Suprapubic skin (tissue), 4 donors: Measurements from ENCODE around the gene TECPR1. TPM values are rescaled to one million over a fixed set of nuclear protein-coding genes. Genes with fewer than 3 reads are reported as not detected.

Experiments used
- DNase-seq, 2 donors: peaks; one replicate each; pipeline ENCODE4 v3.0.0-alpha.2; 2019; ENCODE audit warnings: low spot score in 2 of 2
- H3K27ac ChIP-seq: fragments of 200-600 bp; sonication (generic); one replicate; pipeline ENCODE4 v1.5.1; 2019
- H3K27me3 ChIP-seq: fragments of 200-600 bp; sonication (generic); one replicate; pipeline ENCODE4 v1.5.1; 2019
- H3K36me3 ChIP-seq: fragments of 200-600 bp; sonication (generic); one replicate; pipeline ENCODE4 v1.5.1; 2019
- H3K4me1 ChIP-seq: fragments of 200-600 bp; sonication (generic); one replicate; pipeline ENCODE4 v1.5.1; 2019
- H3K4me3 ChIP-seq: fragments of 200-600 bp; sonication (generic); one replicate; pipeline ENCODE4 v1.5.1; 2019; ENCODE audit warnings: mild to moderate bottlenecking
- H3K9me3 ChIP-seq: fragments of 200-600 bp; sonication (generic); one replicate; pipeline ENCODE4 v1.5.1; 2019
- CTCF ChIP-seq, 2 donors: fragments of 200-600 bp in 1 of 2; fragments of 450-650 bp in 1 of 2; sonication (generic) in 1 of 2; IDR thresholded peaks; one replicate each; pipeline ENCODE4 v1.5.1; 2016 to 2019; ENCODE audit warnings: antibody characterized with exemption in 2 of 2, mild to moderate bottlenecking in 1 of 2, moderate library complexity in 1 of 2
- POLR2A ChIP-seq, 2 donors: fragments of 450-650 bp; IDR thresholded peaks; one replicate each; pipeline ENCODE4 v1.6.1; 2017; ENCODE audit warnings: antibody characterized with exemption in 2 of 2, mild to moderate bottlenecking in 2 of 2, moderate library complexity in 2 of 2
- POLR2AphosphoS5 ChIP-seq, 3 donors: sonication (generic); formaldehyde crosslinking; IDR thresholded peaks; one replicate each; pipeline ENCODE4 v1.6.1; 2017; ENCODE audit warnings: antibody characterized with exemption in 3 of 3
- WGBS: methylation state at CpG from one replicate; pipeline ENCODE4 v1.1.5; 2018; 5-methylcytosine and 5-hydroxymethylcytosine counted together
- total RNA-seq, 4 donors: library from RNA; depleted of rRNA; stranded (reverse); fragments of >200 nt; gene quantifications; one replicate each; pipeline ENCODE4 v1.1.0, GENCODE V29; 2016

The TECPR1 gene
- total RNA-seq, 4 donors from 2014 or later = 15.3 to 20.9 (median 16.5) TPM

GRCh38 chr7:98165827-98166667 lies 86.0 kb downstream of the TECPR1 start:
- Histone ChIP-seq H3K4me3 (no peak overlapping the region), H3K36me3 (peaks cover 3% of the 10 kb centered on the region), H3K9me3 (no peaks in the 10 kb centered on the region), H3K27me3 (no peaks in the 10 kb centered on the region), H3K4me1 (peaks cover 20% of the 10 kb centered on the region), H3K27ac (no peak overlapping the region)
- DNase-seq = no peak
- 73% methylated on average over 17 of the region's 18 CpGs for WGBS
- TF ChIP-seq POLR2A (IDR thresholded peaks at IDR 0.05) = no peak
- peak in 1 of 2 donors; percentile 47 for TF ChIP-seq CTCF (IDR thresholded peaks at IDR 0.05)
- no peak for TF ChIP-seq POLR2AphosphoS5 (IDR thresholded peaks at IDR 0.05)

Other genes with a start within 250 kb of the TECPR1 start
- 10 to 100 TPM; 34.0 to 45.1 (median 39.8) TPM for gene LMTK2, start 145.4 kb downstream of the TECPR1 start, total RNA-seq
- gene BHLHA15, start 40.8 kb downstream of the TECPR1 start, total RNA-seq = 1 to 10 TPM; 1.2 to 7.8 (median 4.4) TPM
- 10 to 100 TPM; 36.4 to 52.9 (median 45.2) TPM for gene BRI3, start 29.5 kb upstream of the TECPR1 start, total RNA-seq
- gene BAIAP2L1, start 148.9 kb upstream of the TECPR1 start, total RNA-seq = 10 to 100 TPM; 24.3 to 28.2 (median 26.9) TPM